C4-2B (cell line): ENCODE data around the gene KCNIP4.
"Not testable (repeated sequence)": the region's sequence is repeated elsewhere in the genome, so short reads cannot be mapped to it uniquely, and the experiment has no call there.

Experiments used
- H3K27ac ChIP-seq: fragments of 450-650 bp; 2 replicates; pipeline ENCODE4 v1.5.1; 2017
- ZFX ChIP-seq: fragments of 450-650 bp; IDR thresholded peaks from 2 replicates; pipeline ENCODE4 v1.6.1; 2017
- TF ChIP-seq, protein P1 (sequence below): fragments of 450-650 bp; conservative IDR thresholded peaks from 2 replicates; pipeline ENCODE4 v1.5.1; 2017; ENCODE audit warnings: mild to moderate bottlenecking

The KCNIP4 gene

DNA sequence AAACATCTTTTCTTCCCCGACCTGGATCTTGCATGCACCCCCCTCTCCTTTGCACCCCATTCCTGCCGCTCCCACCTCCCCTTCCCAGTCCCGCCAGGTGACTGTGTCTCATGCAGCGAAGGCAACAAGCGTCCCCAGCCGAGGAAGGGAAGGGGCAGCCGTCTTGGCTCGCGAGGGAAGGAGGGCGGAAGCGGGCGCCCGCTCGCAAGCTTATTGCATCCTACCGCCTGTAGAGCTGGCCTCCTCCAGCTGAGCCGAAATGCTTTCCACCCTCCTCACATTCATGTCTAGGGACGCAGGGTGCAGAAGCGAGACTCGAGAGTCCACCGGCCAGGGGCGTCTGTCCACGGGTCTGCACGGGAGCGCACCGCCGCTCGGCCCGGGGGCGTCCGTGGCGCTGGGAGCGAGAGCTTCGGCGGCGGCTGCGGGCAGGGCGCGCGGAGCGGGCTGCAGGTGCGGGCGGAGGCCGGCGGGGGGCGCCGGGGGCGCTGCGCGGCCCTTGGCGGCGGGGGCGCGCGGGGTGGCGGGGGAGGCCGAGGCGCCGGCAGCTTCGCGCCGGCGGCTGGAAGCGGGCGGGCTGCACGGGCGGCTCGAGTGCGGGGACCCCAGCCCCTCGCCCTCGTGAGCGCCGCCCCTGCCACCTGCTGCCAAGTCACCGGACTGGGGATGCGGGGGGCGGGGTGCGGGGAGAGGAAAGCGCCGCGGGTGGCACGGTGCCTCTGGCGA is at the start of gene KCNIP4:
Gene KCNIP4, minus strand, starts transcription at position 426 of the 726 bp plus-strand sequence.
- TF ChIP-seq, protein P1, sequence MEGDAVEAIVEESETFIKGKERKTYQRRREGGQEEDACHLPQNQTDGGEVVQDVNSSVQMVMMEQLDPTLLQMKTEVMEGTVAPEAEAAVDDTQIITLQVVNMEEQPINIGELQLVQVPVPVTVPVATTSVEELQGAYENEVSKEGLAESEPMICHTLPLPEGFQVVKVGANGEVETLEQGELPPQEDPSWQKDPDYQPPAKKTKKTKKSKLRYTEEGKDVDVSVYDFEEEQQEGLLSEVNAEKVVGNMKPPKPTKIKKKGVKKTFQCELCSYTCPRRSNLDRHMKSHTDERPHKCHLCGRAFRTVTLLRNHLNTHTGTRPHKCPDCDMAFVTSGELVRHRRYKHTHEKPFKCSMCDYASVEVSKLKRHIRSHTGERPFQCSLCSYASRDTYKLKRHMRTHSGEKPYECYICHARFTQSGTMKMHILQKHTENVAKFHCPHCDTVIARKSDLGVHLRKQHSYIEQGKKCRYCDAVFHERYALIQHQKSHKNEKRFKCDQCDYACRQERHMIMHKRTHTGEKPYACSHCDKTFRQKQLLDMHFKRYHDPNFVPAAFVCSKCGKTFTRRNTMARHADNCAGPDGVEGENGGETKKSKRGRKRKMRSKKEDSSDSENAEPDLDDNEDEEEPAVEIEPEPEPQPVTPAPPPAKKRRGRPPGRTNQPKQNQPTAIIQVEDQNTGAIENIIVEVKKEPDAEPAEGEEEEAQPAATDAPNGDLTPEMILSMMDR, result peak; percentile 40
- no peak for TF ChIP-seq ZFX
- H3K27ac ChIP-seq, result no peak within 1 kb of the TSS

DNA sequence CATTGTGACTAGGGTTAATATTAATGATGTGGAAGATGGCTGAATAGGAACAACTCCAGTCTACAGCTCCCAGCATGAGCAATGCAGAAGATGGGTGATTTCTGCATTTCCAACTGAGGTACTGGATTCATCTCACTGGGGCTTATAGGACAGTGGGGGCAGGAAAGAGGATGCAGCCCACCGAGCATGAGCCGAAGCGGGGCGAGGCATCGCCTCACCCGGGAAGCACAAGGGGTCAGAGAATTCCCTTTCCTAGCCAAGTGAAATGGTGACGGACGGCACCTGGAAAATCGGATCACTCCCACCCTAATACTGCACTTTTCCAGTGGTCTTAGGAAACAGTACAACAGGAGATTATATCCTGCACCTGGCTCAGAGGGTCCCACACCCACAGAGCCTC is 48.0 kb upstream of the KCNIP4 start:
- not testable (repeated sequence) for H3K27ac ChIP-seq

DNA sequence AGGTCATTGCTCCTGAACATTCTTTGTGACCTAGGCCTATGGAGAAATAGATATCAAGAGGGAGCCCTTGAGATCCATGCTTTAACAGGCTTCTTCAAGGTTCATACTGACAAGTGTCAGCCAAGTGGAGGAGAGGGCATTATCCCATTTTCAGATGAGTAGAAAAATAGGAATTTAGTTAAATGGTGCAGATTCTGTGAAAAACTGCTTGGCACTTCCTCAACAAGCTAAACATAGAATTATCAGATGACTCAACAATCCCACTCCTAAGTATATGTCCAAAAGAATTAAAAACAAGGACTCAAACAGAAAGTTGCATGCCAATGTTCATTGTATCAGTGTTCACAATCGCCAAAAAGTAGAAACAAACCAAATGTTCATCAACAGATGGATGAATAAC is 43.8 kb upstream of the KCNIP4 start:
- no peak for TF ChIP-seq ZFX
- TF ChIP-seq, protein P1, result no peak
- no peak overlapping the region for H3K27ac ChIP-seq

DNA sequence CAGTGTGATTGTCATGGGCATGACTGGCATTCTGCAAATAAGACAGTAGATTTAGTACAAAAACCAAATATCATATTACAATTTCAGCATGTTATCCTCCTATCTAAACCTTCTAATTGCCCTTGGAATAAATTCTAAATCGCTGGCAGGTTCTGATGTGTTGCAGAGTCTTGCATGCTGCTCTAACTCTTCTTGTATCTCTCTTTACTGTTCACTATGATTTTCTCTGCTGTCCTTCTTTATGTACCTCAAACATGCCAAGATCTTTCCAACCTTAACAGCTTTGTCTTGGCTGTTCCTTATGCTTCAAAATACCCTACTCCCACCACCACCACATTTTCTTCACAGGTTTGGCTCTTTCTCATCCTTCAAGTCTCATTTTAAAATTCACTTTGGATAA is 43.0 kb upstream of the KCNIP4 start:
- H3K27ac ChIP-seq, result no peak overlapping the region

DNA sequence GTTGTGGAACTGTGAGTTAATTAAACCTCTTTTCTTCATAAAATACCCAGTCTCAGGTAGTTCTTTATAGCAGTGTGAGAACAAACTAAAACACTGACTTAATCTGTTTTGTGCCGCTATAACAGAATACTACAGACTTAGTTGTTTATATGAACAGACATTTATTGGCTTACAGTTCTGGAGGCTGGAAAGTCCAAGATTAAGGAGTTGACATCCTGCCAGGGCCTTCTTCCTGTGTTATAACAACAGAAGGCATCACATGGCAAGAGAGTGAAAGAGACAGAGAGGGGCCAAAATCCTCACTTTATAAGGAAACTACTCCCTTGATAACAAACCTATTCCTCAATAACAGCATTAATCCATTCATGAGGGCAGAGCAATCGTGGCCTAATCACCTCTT is 42.5 kb upstream of the KCNIP4 start:
- H3K27ac ChIP-seq, result no peak overlapping the region
- no peak for TF ChIP-seq ZFX
- TF ChIP-seq, protein P1, result no peak

More for the DNA sequence above, 43.0 kb upstream of the KCNIP4 start:
- no peak for TF ChIP-seq ZFX
- TF ChIP-seq, protein P1, result no peak

DNA sequence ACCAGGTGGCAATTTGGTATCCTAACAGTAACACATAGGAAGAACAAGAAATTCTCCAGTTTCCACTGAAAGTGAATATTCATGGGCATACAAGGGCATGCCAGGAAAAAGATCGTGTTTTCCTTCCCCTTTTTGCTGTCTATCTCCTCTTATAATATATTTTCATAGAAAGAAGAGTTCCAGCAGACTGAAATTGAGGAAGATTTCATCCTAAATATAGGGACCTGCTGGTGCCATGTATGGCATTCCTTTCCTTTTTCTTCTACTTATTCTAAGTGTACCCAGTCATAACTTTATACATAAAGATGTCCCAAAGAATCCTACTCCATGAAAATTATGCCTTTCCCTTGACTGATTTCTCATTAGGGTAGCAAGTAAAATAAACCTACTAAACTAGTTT is 40.8 kb upstream of the KCNIP4 start:
- TF ChIP-seq ZFX, result no peak
- TF ChIP-seq, protein P1, result no peak
- no peak overlapping the region for H3K27ac ChIP-seq

DNA sequence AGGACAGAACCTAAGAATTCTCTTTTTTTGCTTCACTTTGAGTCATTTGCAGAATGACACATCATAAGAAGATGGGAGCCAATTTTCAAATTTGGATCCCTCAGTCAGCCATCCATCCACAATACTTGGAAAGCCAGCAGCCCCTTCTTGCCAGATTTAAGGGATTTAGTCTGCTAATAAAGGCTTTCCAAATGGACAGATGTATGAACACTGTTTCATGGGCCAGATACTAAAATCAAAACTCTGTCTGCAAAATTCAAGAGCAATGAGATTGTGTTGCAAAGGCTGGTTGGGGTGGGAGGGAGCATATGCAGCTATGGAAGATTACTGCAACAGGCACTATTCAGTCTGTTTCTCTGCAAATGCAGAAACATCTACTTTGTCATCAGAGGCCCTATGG is 37.7 kb upstream of the KCNIP4 start:
- TF ChIP-seq, protein P1, result no peak
- no peak for TF ChIP-seq ZFX
- H3K27ac ChIP-seq, result no peak overlapping the region

DNA sequence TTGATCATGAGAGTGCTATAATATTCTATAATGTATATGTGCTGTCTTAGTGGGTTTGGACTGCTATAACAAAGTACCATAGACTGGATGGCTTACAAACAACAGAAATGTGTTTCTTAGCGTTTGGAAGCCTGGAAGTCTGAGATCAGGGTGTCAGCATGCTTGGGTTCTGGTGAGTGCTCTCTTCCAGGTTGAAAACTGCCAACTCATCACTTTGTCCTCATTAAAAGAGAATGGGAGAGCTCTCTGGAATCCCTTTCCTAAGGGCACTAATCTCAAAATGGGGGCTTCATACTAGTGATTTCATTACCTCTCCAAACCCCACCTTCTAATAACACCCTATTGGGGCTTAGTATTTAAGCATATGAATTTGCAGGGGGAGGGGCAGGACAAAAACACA is 33.5 kb upstream of the KCNIP4 start:
- TF ChIP-seq, protein P1, result no peak
- H3K27ac ChIP-seq, result no peak overlapping the region
